Measurements from ENCODE around the gene FAM81A. TPM values are rescaled to one million over a fixed set of nuclear protein-coding genes. Genes with fewer than 3 reads are reported as not detected.

The FAM81A gene
- polyA plus RNA-seq, 1 donor from 2014 or later: 5.0 TPM

GRCh38 chr15:59545573-59545972, 107.6 kb downstream of the FAM81A start:
- no peaks in the 10 kb centered on the region for H3K27me3 ChIP-seq (ENCODE audit: insufficient read depth, low read depth, low read length)
- no peaks in the 10 kb centered on the region for H3K36me3 ChIP-seq (ENCODE audit: insufficient read depth, low read length)
- H3K4me2 ChIP-seq (ENCODE audit: low read length): no peak overlapping the region
- no peak for TF ChIP-seq REST (IDR thresholded peaks at IDR 0.05; ENCODE audit: borderline replicate concordance)
- no peak for TF ChIP-seq CTCF (IDR thresholded peaks at IDR 0.05; ENCODE audit: poor library complexity, severe bottlenecking)
- no peak for TF ChIP-seq RAD21 (conservative IDR thresholded peaks at IDR 0.05)
- no peak for TF ChIP-seq POLR2AphosphoS5 (IDR thresholded peaks at IDR 0.05)
- no peak for TF ChIP-seq EZH2 (IDR thresholded peaks at IDR 0.05; ENCODE audit: borderline replicate concordance, insufficient read depth, low read length, poor library complexity, severe bottlenecking)
- no peak overlapping the region for H3K9ac ChIP-seq (ENCODE audit: low read length)
- H3F3A ChIP-seq (ENCODE audit: insufficient read depth, low read length, poor library complexity, severe bottlenecking): no peaks in the 10 kb centered on the region
- H4K20me1 ChIP-seq (ENCODE audit: insufficient read depth): no peaks in the 10 kb centered on the region
- no peak overlapping the region for H3K27ac ChIP-seq (ENCODE audit: low read length)
- H2AFZ ChIP-seq (ENCODE audit: low read depth, low read length): no peak overlapping the region
- no peaks in the 10 kb centered on the region for H3K9me3 ChIP-seq (ENCODE audit: low read length)
- H3K4me3 ChIP-seq (ENCODE audit: low read length): no peak overlapping the region
- H3K79me2 ChIP-seq (replicated peaks; ENCODE audit: insufficient read depth, low read length): no peaks in the 10 kb centered on the region
- no peaks in the 10 kb centered on the region for H3K9me2 ChIP-seq (ENCODE audit: insufficient read depth, low read length)

- no peak overlapping the region for H2AFZ ChIP-seq (ENCODE audit: low read depth, low read length)
- H3K4me3 ChIP-seq (ENCODE audit: low read length): no peak overlapping the region
- no peak overlapping the region for H3K27ac ChIP-seq (ENCODE audit: low read length)
- H3K9ac ChIP-seq (ENCODE audit: low read length): no peak overlapping the region
- no peaks in the 10 kb centered on the region for H3F3A ChIP-seq (ENCODE audit: insufficient read depth, low read length, poor library complexity, severe bottlenecking)
- no peaks in the 10 kb centered on the region for H4K20me1 ChIP-seq (ENCODE audit: insufficient read depth)
- H3K79me2 ChIP-seq (replicated peaks; ENCODE audit: insufficient read depth, low read length): no peaks in the 10 kb centered on the region
- TF ChIP-seq SMC3 (conservative IDR thresholded peaks at IDR 0.05; ENCODE audit: poor library complexity) (no peak), RAD21 (conservative IDR thresholded peaks at IDR 0.05) (no peak), MXI1 (conservative IDR thresholded peaks at IDR 0.05; ENCODE audit: poor library complexity, severe bottlenecking) (no peak), EZH2 (IDR thresholded peaks at IDR 0.05; ENCODE audit: borderline replicate concordance, insufficient read depth, low read length, poor library complexity, severe bottlenecking) (no peak), CTCF (IDR thresholded peaks at IDR 0.05; ENCODE audit: poor library complexity, severe bottlenecking) (no peak), EP300 (conservative IDR thresholded peaks at IDR 0.05; ENCODE audit: poor library complexity, severe bottlenecking) (no peak), TAF1 (IDR thresholded peaks at IDR 0.05; ENCODE audit: low read depth) (no peak), REST (IDR thresholded peaks at IDR 0.05; ENCODE audit: borderline replicate concordance) (no peak), POLR2AphosphoS5 (IDR thresholded peaks at IDR 0.05) (no peak)
- H3K36me3 ChIP-seq (ENCODE audit: insufficient read depth, low read length): no peaks in the 10 kb centered on the region
- H3K27me3 ChIP-seq (ENCODE audit: insufficient read depth, low read depth, low read length): no peaks in the 10 kb centered on the region
- no peaks in the 10 kb centered on the region for H3K9me2 ChIP-seq (ENCODE audit: insufficient read depth, low read length)
- H3K9me3 ChIP-seq (ENCODE audit: low read length): no peaks in the 10 kb centered on the region
- no peak overlapping the region for H3K4me2 ChIP-seq (ENCODE audit: low read length)
Measured at GRCh38 chr15:59548501-59549226, 110.7 kb downstream of the FAM81A start.
